ENCODE data around the gene SLC13A2. TPM values are rescaled to one million over a fixed set of nuclear protein-coding genes. Genes with fewer than 3 reads are reported as not detected.

SLC13A2 gene
- total and polyA plus RNA-seq, 9 of the 15 experiments (the other 6 are each of a cell fraction or from before 2014, with no cell fraction given) = 0.13 TPM; not detected in 8

- TF ChIP-seq SREBF1 (IDR thresholded peaks at IDR 0.05; ENCODE audit: borderline replicate concordance, low read depth, low read length) (no peak), NCOA6 (IDR thresholded peaks at IDR 0.05) (no peak), RUNX1 (IDR thresholded peaks at IDR 0.05; ENCODE audit: low read depth) (no peak), ZNF699 (CRISPR knock-in tag; IDR thresholded peaks at IDR 0.05; ENCODE audit: insufficient replicate concordance) (no peak), THRB (CRISPR knock-in tag; conservative IDR thresholded peaks at IDR 0.05) (no peak), HMBOX1 (IDR thresholded peaks at IDR 0.05) (no peak), ZNF263 (CRISPR knock-in tag; IDR thresholded peaks at IDR 0.05; ENCODE audit: borderline replicate concordance) (no peak), PBX2 (CRISPR knock-in tag; IDR thresholded peaks at IDR 0.05; ENCODE audit: low read depth) (no peak), PBX2 (tag; conservative IDR thresholded peaks at IDR 0.05; ENCODE audit: low read depth) (0 out of 2 replicates have a peak, but pooled peaks have one; percentile 12), MTA2 (IDR thresholded peaks at IDR 0.05; ENCODE audit: low read depth) (peak; percentile 34; the same call in 1 of the 2 replicates), MCM5 (IDR thresholded peaks at IDR 0.05; ENCODE audit: low read depth) (no peak), HDAC2 (IDR thresholded peaks at IDR 0.05) (peak; percentile 85), TCF3 (CRISPR knock-in tag; IDR thresholded peaks at IDR 0.05) (peak; percentile 71), SOX6 (IDR thresholded peaks at IDR 0.05) (peak; percentile 26; the same call in 1 of the 2 replicates)
- TF ChIP-seq, protein P1, sequence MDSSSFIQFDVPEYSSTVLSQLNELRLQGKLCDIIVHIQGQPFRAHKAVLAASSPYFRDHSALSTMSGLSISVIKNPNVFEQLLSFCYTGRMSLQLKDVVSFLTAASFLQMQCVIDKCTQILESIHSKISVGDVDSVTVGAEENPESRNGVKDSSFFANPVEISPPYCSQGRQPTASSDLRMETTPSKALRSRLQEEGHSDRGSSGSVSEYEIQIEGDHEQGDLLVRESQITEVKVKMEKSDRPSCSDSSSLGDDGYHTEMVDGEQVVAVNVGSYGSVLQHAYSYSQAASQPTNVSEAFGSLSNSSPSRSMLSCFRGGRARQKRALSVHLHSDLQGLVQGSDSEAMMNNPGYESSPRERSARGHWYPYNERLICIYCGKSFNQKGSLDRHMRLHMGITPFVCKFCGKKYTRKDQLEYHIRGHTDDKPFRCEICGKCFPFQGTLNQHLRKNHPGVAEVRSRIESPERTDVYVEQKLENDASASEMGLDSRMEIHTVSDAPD (CRISPR knock-in tag; IDR thresholded peaks at IDR 0.05) = no peak
- TF ChIP-seq, protein P2, sequence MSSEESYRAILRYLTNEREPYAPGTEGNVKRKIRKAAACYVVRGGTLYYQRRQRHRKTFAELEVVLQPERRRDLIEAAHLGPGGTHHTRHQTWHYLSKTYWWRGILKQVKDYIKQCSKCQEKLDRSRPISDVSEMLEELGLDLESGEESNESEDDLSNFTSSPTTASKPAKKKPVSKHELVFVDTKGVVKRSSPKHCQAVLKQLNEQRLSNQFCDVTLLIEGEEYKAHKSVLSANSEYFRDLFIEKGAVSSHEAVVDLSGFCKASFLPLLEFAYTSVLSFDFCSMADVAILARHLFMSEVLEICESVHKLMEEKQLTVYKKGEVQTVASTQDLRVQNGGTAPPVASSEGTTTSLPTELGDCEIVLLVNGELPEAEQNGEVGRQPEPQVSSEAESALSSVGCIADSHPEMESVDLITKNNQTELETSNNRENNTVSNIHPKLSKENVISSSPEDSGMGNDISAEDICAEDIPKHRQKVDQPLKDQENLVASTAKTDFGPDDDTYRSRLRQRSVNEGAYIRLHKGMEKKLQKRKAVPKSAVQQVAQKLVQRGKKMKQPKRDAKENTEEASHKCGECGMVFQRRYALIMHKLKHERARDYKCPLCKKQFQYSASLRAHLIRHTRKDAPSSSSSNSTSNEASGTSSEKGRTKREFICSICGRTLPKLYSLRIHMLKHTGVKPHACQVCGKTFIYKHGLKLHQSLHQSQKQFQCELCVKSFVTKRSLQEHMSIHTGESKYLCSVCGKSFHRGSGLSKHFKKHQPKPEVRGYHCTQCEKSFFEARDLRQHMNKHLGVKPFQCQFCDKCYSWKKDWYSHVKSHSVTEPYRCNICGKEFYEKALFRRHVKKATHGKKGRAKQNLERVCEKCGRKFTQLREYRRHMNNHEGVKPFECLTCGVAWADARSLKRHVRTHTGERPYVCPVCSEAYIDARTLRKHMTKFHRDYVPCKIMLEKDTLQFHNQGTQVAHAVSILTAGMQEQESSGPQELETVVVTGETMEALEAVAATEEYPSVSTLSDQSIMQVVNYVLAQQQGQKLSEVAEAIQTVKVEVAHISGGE (CRISPR knock-in tag; IDR thresholded peaks at IDR 0.05) = no peak
Measured at GRCh38 chr17:28466521-28467048, 6.9 kb upstream of the SLC13A2 start (continued).
